ENCODE results near the gene HIVEP3.

Gene HIVEP3

GRCh38 chr1:41647221-41648135, 271.2 kb downstream of the HIVEP3 start:
- DNase-seq (ENCODE audit: low spot score): no peak

- no peak for DNase-seq (ENCODE audit: low spot score)
Measured at GRCh38 chr1:41646186-41646585, 272.5 kb downstream of the HIVEP3 start.

- DNase-seq (ENCODE audit: low spot score): no peak
Measured at GRCh38 chr1:41645062-41645461, 273.7 kb downstream of the HIVEP3 start.

- no peak for DNase-seq (ENCODE audit: low spot score)
Measured at GRCh38 chr1:41642922-41643821, 275.6 kb downstream of the HIVEP3 start.

- DNase-seq (ENCODE audit: low spot score): no peak
Measured at GRCh38 chr1:41641941-41642527, 276.7 kb downstream of the HIVEP3 start.

GRCh38 chr1:41641475-41641814, 277.3 kb downstream of the HIVEP3 start:
- DNase-seq (ENCODE audit: low spot score): no peak

GRCh38 chr1:41640756-41641474, 277.8 kb downstream of the HIVEP3 start:
- DNase-seq (ENCODE audit: low spot score): no peak

- DNase-seq (ENCODE audit: low spot score): no peak
Measured at GRCh38 chr1:41640141-41640751, 278.5 kb downstream of the HIVEP3 start.

- DNase-seq (ENCODE audit: low spot score): no peak
Measured at GRCh38 chr1:41639332-41639936, 279.3 kb downstream of the HIVEP3 start.

- DNase-seq (ENCODE audit: low spot score): no peak
Measured at GRCh38 chr1:41638086-41639024, 280.4 kb downstream of the HIVEP3 start.

- no peak for DNase-seq (ENCODE audit: low spot score)
Measured at GRCh38 chr1:41637367-41637766, 281.4 kb downstream of the HIVEP3 start.

- DNase-seq (ENCODE audit: low spot score): no peak
Measured at GRCh38 chr1:41633764-41634163, 285.0 kb downstream of the HIVEP3 start.

- no peak for DNase-seq (ENCODE audit: low spot score)
Measured at GRCh38 chr1:41632781-41633575, 285.7 kb downstream of the HIVEP3 start.

GRCh38 chr1:41631971-41632370, 286.8 kb downstream of the HIVEP3 start:
- no peak for DNase-seq (ENCODE audit: low spot score)

GRCh38 chr1:41631154-41631553, 287.6 kb downstream of the HIVEP3 start:
- DNase-seq (ENCODE audit: low spot score): no peak

- no peak for DNase-seq (ENCODE audit: low spot score)
Measured at GRCh38 chr1:41629571-41629970, 289.2 kb downstream of the HIVEP3 start.

GRCh38 chr1:41629141-41629540, 289.6 kb downstream of the HIVEP3 start:
- DNase-seq (ENCODE audit: low spot score): no peak

- DNase-seq (ENCODE audit: low spot score): no peak
Measured at GRCh38 chr1:41627491-41628280, 291.0 kb downstream of the HIVEP3 start.
